ENCODE measurements around the gene SCAMP5.

GRCh38 chr15:74956648-74957475 is 38.5 kb upstream of the SCAMP5 start, which contains the start of gene RPP25:
- no peak for TF ChIP-seq ZNF274 (IDR thresholded peaks at IDR 0.05; ENCODE audit: low read depth, low read length)
- no peak for TF ChIP-seq SUZ12 (IDR thresholded peaks at IDR 0.05; ENCODE audit: extremely low read depth, insufficient read depth, insufficient read length)
- TF ChIP-seq YY1 (IDR thresholded peaks at IDR 0.05; ENCODE audit: insufficient read depth, insufficient read length), result no peak
